SU-DHL-6 (cell line): ENCODE data around the gene F2.

ENCODE experiments used
- H2AFZ ChIP-seq: fragments of 200-600 bp; sonication (generic); 2 replicates; pipeline ENCODE4 v1.6.1; 2014; ENCODE audit warnings: low read depth, mild to moderate bottlenecking, moderate library complexity, mixed read lengths, antibody characterized with exemption, low read length; ENCODE audit not compliant: severe bottlenecking
- H3F3A ChIP-seq: fragments of 200-600 bp; shearing (Covaris generic); 2 replicates; pipeline ENCODE4 v1.6.0; 2016; ENCODE audit warnings: antibody characterized with exemption, mild to moderate bottlenecking; ENCODE audit not compliant: insufficient read depth
- H3K27ac ChIP-seq: fragments of 200-600 bp; sonication (generic); 2 replicates; pipeline ENCODE4 v1.5.1; 2016; ENCODE audit warnings: low read depth, mild to moderate bottlenecking, low read length, moderate library complexity, mixed read lengths
- H3K27me3 ChIP-seq: fragments of 200-600 bp; sonication (generic), shearing (Covaris generic); 2 replicates; pipeline ENCODE4 v1.6.0; 2014; ENCODE audit warnings: mild to moderate bottlenecking, low read length
- H3K36me3 ChIP-seq: fragments of 200-600 bp; sonication (generic); 2 replicates; pipeline ENCODE4 v1.6.1; 2014; ENCODE audit warnings: mild to moderate bottlenecking, low read length, mixed read lengths
- H3K4me2 ChIP-seq: fragments of 300-600, 200-600 bp; shearing (Covaris generic), sonication (generic); 2 replicates; pipeline ENCODE4 v1.6.0; 2014; ENCODE audit warnings: low read length, low read depth, mild to moderate bottlenecking; ENCODE audit not compliant: poor library complexity, severe bottlenecking
- H3K4me3 ChIP-seq: fragments of 200-600 bp; sonication (generic); 2 replicates; pipeline ENCODE4 v1.5.1; 2014; ENCODE audit warnings: antibody characterized with exemption, low read length, mild to moderate bottlenecking, mixed read lengths; ENCODE audit not compliant: insufficient read depth, poor library complexity, severe bottlenecking
- H3K79me2 ChIP-seq: fragments of 200-600 bp; sonication (generic); 2 replicates; pipeline ENCODE4 v1.6.1; 2014; ENCODE audit warnings: mild to moderate bottlenecking, low read length, moderate library complexity; ENCODE audit not compliant: insufficient read depth
- H3K9ac ChIP-seq: fragments of 200-600 bp; sonication (generic); 2 replicates; pipeline ENCODE4 v1.7.0; 2014; ENCODE audit warnings: mild to moderate bottlenecking, low read length
- H3K9me2 ChIP-seq: fragments of 200-600 bp; sonication (generic); replicated peaks from 2 replicates; pipeline ENCODE4 v1.6.1; 2014; ENCODE audit warnings: low read length; ENCODE audit not compliant: insufficient read depth
- H3K9me3 ChIP-seq: fragments of 200-600 bp; sonication (generic); 2 replicates; pipeline ENCODE4 v1.6.1; 2014; ENCODE audit warnings: low read length, mixed read lengths; ENCODE audit not compliant: insufficient read depth
- H4K20me1 ChIP-seq: fragments of 200-600 bp; sonication (generic); 2 replicates; pipeline ENCODE4 v1.6.1; 2014; ENCODE audit warnings: low read depth, mild to moderate bottlenecking, antibody characterized with exemption, low read length, moderate library complexity, mixed read lengths
- EZH2phosphoT487 ChIP-seq: fragments of 200-600 bp; sonication (generic), shearing (Covaris generic); conservative IDR thresholded peaks from 2 replicates; pipeline ENCODE4 v1.6.1; 2018; ENCODE audit warnings: mild to moderate bottlenecking, antibody characterized with exemption, low read length, moderate library complexity, mixed read lengths
- TF ChIP-seq, protein P1 (sequence below): fragments of 200-600 bp; sonication (generic); IDR thresholded peaks from one replicate; pipeline ENCODE4 v1.5.1; 2017; ENCODE audit warnings: antibody characterized with exemption, mild to moderate bottlenecking, low read length, moderate library complexity; ENCODE audit not compliant: insufficient read depth, poor library complexity, severe bottlenecking

F2 gene

DNA sequence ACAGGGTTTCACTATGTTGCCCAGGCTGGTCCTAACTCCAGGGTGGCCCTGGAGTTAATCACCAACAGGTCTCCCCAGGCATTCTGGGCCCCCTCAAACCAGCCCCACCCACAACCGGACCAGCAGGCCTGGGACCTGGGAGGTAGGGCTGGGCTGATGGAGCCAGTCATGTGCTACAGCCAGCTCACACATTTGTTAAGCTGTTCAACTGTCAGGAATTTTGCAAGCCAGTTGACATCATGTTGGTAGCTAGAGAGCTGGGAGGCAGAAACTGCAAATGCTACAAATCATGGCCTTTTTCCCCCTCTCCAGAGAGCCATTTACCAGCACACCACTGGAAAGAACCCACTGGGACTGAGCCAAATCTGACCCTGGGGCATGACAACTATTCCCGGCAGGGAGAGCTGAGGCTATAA is 25.4 kb upstream of the F2 start:
- H3K36me3 ChIP-seq, result no peaks in the 10 kb centered on the region
- H4K20me1 ChIP-seq, result no peaks in the 10 kb centered on the region
- H3K4me3 ChIP-seq, result no peak overlapping the region
- H3K4me2 ChIP-seq, result no peak overlapping the region
- H3K79me2 ChIP-seq, result peaks cover under 1% of the 10 kb centered on the region; the same call in 1 of the 2 replicates
- no peaks in the 10 kb centered on the region for H3K9me3 ChIP-seq
- H3F3A ChIP-seq, result no peaks in the 10 kb centered on the region
- no peaks in the 10 kb centered on the region for H3K9me2 ChIP-seq
- H3K27me3 ChIP-seq, result no peaks in the 10 kb centered on the region
- TF ChIP-seq EZH2phosphoT487, result no peak
- TF ChIP-seq, protein P1, sequence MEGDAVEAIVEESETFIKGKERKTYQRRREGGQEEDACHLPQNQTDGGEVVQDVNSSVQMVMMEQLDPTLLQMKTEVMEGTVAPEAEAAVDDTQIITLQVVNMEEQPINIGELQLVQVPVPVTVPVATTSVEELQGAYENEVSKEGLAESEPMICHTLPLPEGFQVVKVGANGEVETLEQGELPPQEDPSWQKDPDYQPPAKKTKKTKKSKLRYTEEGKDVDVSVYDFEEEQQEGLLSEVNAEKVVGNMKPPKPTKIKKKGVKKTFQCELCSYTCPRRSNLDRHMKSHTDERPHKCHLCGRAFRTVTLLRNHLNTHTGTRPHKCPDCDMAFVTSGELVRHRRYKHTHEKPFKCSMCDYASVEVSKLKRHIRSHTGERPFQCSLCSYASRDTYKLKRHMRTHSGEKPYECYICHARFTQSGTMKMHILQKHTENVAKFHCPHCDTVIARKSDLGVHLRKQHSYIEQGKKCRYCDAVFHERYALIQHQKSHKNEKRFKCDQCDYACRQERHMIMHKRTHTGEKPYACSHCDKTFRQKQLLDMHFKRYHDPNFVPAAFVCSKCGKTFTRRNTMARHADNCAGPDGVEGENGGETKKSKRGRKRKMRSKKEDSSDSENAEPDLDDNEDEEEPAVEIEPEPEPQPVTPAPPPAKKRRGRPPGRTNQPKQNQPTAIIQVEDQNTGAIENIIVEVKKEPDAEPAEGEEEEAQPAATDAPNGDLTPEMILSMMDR, result no peak
- no peak overlapping the region for H3K27ac ChIP-seq
- no peak overlapping the region for H2AFZ ChIP-seq
- no peak overlapping the region for H3K9ac ChIP-seq

DNA sequence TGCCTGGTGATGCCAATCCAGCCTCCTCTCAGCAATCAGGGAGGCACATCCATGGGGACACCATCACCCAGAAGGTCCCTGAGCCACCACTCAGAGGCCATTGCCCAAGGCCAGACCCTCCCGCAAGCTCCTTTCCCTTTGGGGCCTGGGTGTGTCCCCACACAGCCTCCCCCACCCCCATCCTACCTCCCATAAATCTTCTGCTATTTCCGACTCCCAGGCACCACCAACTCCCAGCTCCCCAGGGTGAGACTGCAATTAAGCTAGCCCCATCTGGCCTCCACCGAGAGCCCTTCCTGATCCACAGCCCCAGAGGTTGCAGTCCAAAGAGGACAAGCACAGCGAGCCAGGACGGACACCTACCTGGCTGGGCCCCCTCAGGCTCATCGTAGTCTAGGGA is 24.9 kb upstream of the F2 start:
- Histone ChIP-seq H3K4me2 (no peak overlapping the region), H3K9me3 (no peaks in the 10 kb centered on the region), H3K9ac (no peak overlapping the region), H3F3A (no peaks in the 10 kb centered on the region), H4K20me1 (no peaks in the 10 kb centered on the region), H2AFZ (no peak overlapping the region), H3K79me2 (peaks cover 5% of the 10 kb centered on the region; the same call in 1 of the 2 replicates), H3K27ac (no peak overlapping the region), H3K9me2 (no peaks in the 10 kb centered on the region), H3K4me3 (no peak overlapping the region), H3K27me3 (no peaks in the 10 kb centered on the region), H3K36me3 (no peaks in the 10 kb centered on the region)
- TF ChIP-seq EZH2phosphoT487, result no peak

- H2AFZ ChIP-seq, result no peak overlapping the region
- H3K4me3 ChIP-seq, result no peak overlapping the region
- TF ChIP-seq, protein P1, result no peak
- no peak for TF ChIP-seq EZH2phosphoT487
- H4K20me1 ChIP-seq, result no peaks in the 10 kb centered on the region
- no peaks in the 10 kb centered on the region for H3K36me3 ChIP-seq
- no peaks in the 10 kb centered on the region for H3K9me2 ChIP-seq
- H3F3A ChIP-seq, result no peaks in the 10 kb centered on the region
- H3K4me2 ChIP-seq, result no peak overlapping the region
- H3K79me2 ChIP-seq, result peaks cover 10% of the 10 kb centered on the region; the same call in 1 of the 2 replicates
- H3K27me3 ChIP-seq, result no peaks in the 10 kb centered on the region
- no peak overlapping the region for H3K27ac ChIP-seq
- no peak overlapping the region for H3K9ac ChIP-seq
- H3K9me3 ChIP-seq, result no peaks in the 10 kb centered on the region
Measured at GRCh38 chr11:46694607-46695006, 24.4 kb upstream of the F2 start.

DNA sequence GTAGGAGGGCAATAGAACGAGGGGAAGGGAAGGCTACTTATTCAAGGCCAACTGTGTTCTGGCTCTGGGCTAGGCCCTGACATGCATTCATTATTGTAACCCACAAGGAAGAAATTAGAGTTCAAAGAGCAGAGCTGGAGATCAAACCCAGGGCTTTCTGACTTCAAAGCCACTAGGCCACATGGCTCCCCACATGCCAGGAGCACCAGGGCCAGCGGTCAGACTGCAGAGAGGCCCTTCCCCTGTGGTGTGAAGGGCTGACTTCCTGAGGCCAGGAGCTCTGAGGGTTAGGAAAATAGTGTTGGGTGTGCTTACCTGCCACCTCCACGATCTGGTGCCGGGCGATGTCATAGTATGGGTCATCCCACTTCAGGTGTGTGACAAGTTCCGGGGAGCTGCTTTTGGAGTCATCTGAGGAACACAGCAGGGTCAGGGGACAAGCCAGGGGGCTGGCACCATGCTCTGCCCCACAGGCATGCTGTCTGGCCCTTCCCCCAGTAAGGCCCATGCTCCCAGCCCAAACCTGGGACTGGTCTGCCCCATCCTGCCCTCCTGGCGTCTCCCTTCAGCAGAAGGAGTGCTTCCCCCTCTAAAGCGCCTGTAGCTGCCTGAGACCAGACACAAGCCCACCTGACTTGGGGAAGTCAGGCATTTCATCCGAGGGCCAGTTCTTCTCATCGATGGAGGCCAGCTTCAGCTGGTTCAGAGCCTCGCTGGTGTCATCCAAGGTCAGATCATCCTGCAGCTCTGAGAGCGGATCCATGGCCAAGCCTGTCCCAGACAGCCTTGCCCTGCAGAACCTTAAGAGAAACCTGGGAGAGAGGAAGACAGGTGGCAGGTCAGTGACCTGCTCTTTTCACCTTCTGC is 23.4 kb upstream of the F2 start:
- Histone ChIP-seq H3K9me3 (no peaks in the 10 kb centered on the region), H3K79me2 (peaks cover 17% of the 10 kb centered on the region), H3F3A (no peaks in the 10 kb centered on the region), H2AFZ (no peak overlapping the region), H3K27me3 (no peaks in the 10 kb centered on the region), H3K4me2 (no peak overlapping the region), H3K27ac (no peak overlapping the region), H4K20me1 (no peaks in the 10 kb centered on the region), H3K36me3 (no peaks in the 10 kb centered on the region), H3K9me2 (no peaks in the 10 kb centered on the region), H3K4me3 (no peak overlapping the region), H3K9ac (no peak overlapping the region)
- TF ChIP-seq EZH2phosphoT487, result no peak
- TF ChIP-seq, protein P1, result no peak
